Activated CD4-positive, alpha-beta T cell treated with anti-CD3 and anti-CD28 coated beads for 36 hours (primary cell): ENCODE results near the gene KCNMB1. TPM values are rescaled to one million over a fixed set of nuclear protein-coding genes. Genes with fewer than 3 reads are reported as not detected.

ENCODE experiments used
- ATAC-seq: fragments of 200-7000 bp; cut with Tn5 transposase; one replicate; pipeline ENCODE4 v1.10.0; 2021; ENCODE audit warnings: mild to moderate bottlenecking, moderate library complexity
- CTCF ChIA-PET: fragments of 350-600 bp; sonication (Branson Sonifier 250); formaldehyde crosslinking; loops from one replicate; lab custom pipeline; 2021; ENCODE audit warnings: antibody characterized with exemption; lab: Charles Lee
- POLR2A ChIA-PET: fragments of 350-600 bp; sonication (Branson Sonifier 250); formaldehyde crosslinking; loops from one replicate; lab custom pipeline; 2021; ENCODE audit warnings: antibody characterized with exemption, inconsistent platforms; lab: Charles Lee
- DNase-seq: peaks from one replicate; pipeline ENCODE4 v3.0.0-alpha.2; 2020
- H3K27ac Mint-ChIP-seq: one replicate; pipeline ENCODE4 v1.8.0; 2021; ENCODE audit warnings: mixed read lengths
- H3K27me3 Mint-ChIP-seq: one replicate; pipeline ENCODE4 v1.8.0; 2021; ENCODE audit warnings: mixed read lengths
- H3K36me3 Mint-ChIP-seq: one replicate; pipeline ENCODE4 v1.8.0; 2021; ENCODE audit warnings: low read depth, mixed read lengths
- H3K4me1 Mint-ChIP-seq: one replicate; pipeline ENCODE4 v1.8.0; 2021; ENCODE audit warnings: mixed read lengths
- H3K4me3 Mint-ChIP-seq: one replicate; pipeline ENCODE4 v1.8.0; 2021; ENCODE audit warnings: mild to moderate bottlenecking, moderate library complexity, mixed read lengths
- H3K9me3 Mint-ChIP-seq: one replicate; pipeline ENCODE4 v1.8.0; 2021; ENCODE audit warnings: low read depth, mixed read lengths
- intact Hi-C, 2 experiments: fragments of 100-400 bp; cut with DNase I in 1 of 2; cut with micrococcal nuclease in 1 of 2; formaldehyde crosslinking; loops; one replicate each; pipeline versions ENCODE4 v1.14.2 to v1.15.1; 2022 to 2024; cut with DNase I, micrococcal nuclease
- total RNA-seq, 2 experiments: library from RNA; stranded (reverse); gene quantifications; one replicate each; pipeline ENCODE4 v1.2.3, GENCODE V29; 2021

Gene KCNMB1
- total RNA-seq, 2 experiments from 2014 or later = not detected

DNA sequence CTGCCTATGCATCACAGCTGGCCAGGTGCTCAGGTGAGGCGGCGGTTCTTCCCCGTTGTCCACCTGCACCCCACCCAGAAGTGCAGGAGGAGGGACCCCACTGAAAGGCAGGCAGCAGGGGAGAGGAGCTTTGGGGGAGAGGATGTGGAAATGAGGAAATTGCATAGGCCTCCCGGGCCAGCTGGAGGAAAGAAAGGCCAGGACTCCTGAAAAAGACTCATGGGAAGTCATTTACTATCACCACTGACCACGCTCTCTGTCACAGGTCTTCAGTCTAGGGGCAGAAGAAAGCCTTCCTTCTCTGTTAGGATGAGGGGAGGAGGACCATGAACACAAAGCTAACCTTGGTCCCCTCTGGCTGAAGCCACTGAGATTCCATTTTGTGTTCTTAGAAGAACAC is 28.1 kb downstream of the KCNMB1 start:
- H3K27me3 Mint-ChIP-seq = no peaks in the 10 kb centered on the region
- DNase-seq = no peak
- H3K27ac Mint-ChIP-seq = no peak overlapping the region
- no peaks in the 10 kb centered on the region for H3K9me3 Mint-ChIP-seq
- no peaks in the 10 kb centered on the region for H3K36me3 Mint-ChIP-seq
- no peak for ATAC-seq
- H3K4me3 Mint-ChIP-seq = no peak overlapping the region
- H3K4me1 Mint-ChIP-seq = no peaks in the 10 kb centered on the region
- ChIA-PET CTCF (interaction anchor here (0.6 to 1.5 kb wide), 4 partner anchors 13 to 140 kb away, joined by 3 to 8 read pairs (median 4); no protein-coding TSS in a partner anchor), POLR2A (no interaction called here)
- intact Hi-C loops = no loop called here

DNA sequence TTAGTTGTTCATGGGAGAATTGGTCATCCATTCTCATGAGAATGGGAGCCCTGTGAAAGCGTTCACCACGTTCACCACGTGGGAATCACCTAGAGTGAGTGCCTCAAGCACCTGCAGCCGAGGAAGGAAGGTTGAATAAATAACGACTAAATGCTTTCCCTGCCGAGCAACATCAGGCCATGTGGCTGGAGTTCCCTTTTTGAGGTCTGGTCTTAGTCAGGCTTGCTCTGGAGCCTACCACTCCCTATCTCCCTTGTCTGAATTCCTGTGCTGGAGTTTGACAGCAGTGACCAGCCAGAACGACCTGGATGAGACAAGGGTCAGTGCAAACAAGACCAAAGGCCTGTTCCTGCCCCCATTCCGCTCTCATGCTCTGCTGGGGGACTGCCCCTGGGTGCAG is 28.5 kb downstream of the KCNMB1 start:
- CTCF ChIA-PET = interaction anchor here (0.8 to 1.5 kb wide), 2 partner anchors 43 to 140 kb away, joined by 4 to 8 read pairs; no protein-coding TSS in a partner anchor

DNA sequence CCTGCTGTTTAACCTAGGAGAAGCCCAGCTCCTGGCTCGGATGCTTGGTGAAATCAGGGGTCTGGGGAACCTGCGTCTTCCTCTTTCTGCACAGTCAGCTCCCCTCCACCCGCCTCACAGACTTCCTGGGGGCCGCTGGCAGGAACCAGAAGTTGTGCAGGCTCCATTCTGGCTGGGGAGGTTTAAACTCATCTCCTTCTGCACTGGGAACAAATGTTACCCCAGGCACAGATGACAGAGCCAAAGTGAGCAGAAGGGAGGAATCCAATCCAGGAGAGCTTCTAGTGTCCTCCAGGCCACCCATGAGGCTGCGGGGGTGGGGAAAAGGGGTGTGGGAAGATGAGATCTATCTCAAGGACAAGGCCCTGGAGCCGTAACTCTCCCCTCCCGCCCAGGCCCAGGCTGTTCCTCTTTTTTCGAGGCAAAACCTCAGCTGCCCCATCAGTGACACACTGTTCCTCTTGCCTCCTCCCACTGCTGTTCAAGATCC is 31.2 kb downstream of the KCNMB1 start:
- ATAC-seq (no peak), DNase-seq (no peak)
- Mint-ChIP-seq H3K9me3 (no peaks in the 10 kb centered on the region), H3K27me3 (peaks cover 3% of the 10 kb centered on the region), H3K4me3 (no peak overlapping the region), H3K36me3 (no peaks in the 10 kb centered on the region), H3K27ac (no peak overlapping the region), H3K4me1 (peaks cover 3% of the 10 kb centered on the region)
- POLR2A ChIA-PET = no interaction called here
- CTCF ChIA-PET = interaction anchor here (0.6 to 1.3 kb wide), 4 partner anchors 12 to 1360 kb away, joined by 3 to 4 read pairs (median 3); no protein-coding TSS in a partner anchor
- intact Hi-C loops = no loop called here

More for the DNA sequence above, 28.5 kb downstream of the KCNMB1 start:
- no peaks in the 10 kb centered on the region for H3K27me3 Mint-ChIP-seq
- H3K27ac Mint-ChIP-seq = no peak overlapping the region
- no peaks in the 10 kb centered on the region for H3K9me3 Mint-ChIP-seq
- no peak overlapping the region for H3K4me3 Mint-ChIP-seq
- H3K4me1 Mint-ChIP-seq = no peaks in the 10 kb centered on the region
- intact Hi-C loops = no loop called here
- POLR2A ChIA-PET = no interaction called here
- H3K36me3 Mint-ChIP-seq = no peaks in the 10 kb centered on the region
- ATAC-seq = no peak
- no peak for DNase-seq

DNA sequence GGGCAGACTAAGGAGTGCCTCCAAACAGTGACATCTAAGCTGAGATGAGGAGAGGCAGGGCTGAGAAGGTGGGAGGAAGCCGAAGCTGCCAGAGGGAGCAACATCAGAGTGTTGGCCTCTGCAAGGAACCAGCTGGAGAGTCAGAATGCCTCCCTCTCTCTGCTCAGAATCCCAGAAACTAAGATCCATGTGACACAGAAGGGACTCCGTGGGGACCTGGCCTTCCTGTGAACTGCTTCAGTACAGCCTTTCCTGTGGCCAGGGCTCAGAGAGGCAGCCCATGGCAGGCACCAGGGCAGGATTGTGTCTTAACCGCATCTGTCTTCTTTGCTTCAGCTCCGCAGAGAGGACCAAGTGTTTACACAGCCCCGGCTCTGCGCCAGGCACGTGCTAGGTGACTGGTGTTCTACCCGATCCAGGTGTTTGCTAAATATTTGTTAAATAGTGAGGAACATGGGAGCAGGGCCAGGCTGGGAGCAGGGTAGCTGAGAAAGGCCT is 33.5 kb downstream of the KCNMB1 start:
- Mint-ChIP-seq H3K4me1 (peaks cover 3% of the 10 kb centered on the region), H3K9me3 (no peaks in the 10 kb centered on the region), H3K27ac (no peak overlapping the region), H3K27me3 (peaks cover 6% of the 10 kb centered on the region), H3K36me3 (no peaks in the 10 kb centered on the region), H3K4me3 (no peak overlapping the region)
- ChIA-PET CTCF (no interaction called here), POLR2A (interaction anchor here (0.6 kb wide), 1 partner anchor 37 kb away, joined by 3 read pairs; no protein-coding TSS in a partner anchor)
- no peak for ATAC-seq
- DNase-seq = no peak
- intact Hi-C loops = no loop called here

DNA sequence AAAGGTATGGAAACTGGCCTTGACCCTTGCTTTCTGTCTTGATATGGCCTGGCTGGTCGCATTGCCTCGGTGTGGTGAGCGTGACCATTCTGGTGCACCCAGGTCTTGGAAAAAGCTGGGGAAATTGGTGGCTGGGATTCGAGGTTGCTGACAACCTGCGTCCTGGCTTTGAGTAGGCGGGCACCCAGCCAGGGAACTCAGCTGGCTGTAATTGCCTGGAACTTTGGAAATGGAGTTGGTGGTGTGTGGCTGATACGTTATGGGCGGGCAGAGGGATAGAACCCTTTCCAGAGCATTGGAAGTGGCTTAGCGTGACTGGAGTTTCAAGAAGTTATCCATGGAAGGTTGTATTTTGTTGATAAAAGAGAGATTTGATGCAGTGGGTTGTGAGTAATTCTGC is 35.2 kb downstream of the KCNMB1 start:
- no peak overlapping the region for H3K4me3 Mint-ChIP-seq
- no peaks in the 10 kb centered on the region for H3K9me3 Mint-ChIP-seq
- H3K4me1 Mint-ChIP-seq = peaks cover 3% of the 10 kb centered on the region
- intact Hi-C loops = no loop called here
- POLR2A ChIA-PET = no interaction called here
- ATAC-seq (no peak), DNase-seq (no peak)
- no peak overlapping the region for H3K27ac Mint-ChIP-seq
- peaks cover 6% of the 10 kb centered on the region for H3K27me3 Mint-ChIP-seq
- H3K36me3 Mint-ChIP-seq = no peaks in the 10 kb centered on the region
- CTCF ChIA-PET = interaction anchor here (0.9 to 1.0 kb wide), 3 partner anchors 13 to 67 kb away, joined by 3 read pairs; no protein-coding TSS in a partner anchor

DNA sequence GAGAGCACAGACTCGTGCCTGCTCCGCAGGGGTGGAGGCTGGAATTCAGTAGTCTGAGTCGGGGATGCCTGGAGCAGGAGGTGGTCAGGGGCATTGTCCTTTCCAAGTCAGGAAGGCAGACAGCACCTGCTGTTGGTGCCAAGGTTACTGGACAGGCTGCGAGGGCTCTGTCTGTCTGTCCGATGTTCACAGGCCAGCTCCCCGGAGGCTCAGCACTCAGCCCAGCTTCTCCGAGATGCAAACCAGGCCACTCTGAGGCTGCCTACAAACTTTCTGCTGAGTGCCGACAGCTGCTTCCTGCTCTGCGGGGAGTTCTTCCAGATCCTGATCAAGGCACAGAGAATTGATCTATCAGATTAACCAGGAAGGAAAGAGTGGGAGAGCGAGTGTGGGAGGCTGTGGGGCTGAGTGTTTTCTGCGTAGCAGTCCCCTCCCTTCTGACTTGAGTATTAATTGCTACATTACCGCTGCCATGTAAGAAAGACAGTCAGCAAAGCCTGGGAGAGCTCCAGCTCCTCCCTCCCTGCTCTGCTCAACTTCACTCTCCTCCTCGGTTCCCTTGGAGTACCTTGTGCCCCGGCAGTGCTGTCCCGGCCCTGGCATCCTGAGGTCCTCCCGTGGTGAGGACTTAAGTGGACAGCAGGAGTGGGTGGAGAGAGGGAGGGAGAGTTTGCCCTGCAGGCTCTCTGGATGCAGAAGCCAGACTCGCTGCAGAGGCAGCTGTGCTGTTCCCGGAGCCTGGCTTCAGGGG is 36.0 kb downstream of the KCNMB1 start:
- intact Hi-C loops = no loop called here
- ATAC-seq = no peak
- ChIA-PET POLR2A (no interaction called here), CTCF (interaction anchor here (0.9 kb wide), 2 partner anchors 12 to 68 kb away, joined by 3 read pairs; no protein-coding TSS in a partner anchor)
- Mint-ChIP-seq H3K9me3 (no peaks in the 10 kb centered on the region), H3K27ac (no peak overlapping the region), H3K36me3 (no peaks in the 10 kb centered on the region), H3K27me3 (peaks cover 6% of the 10 kb centered on the region), H3K4me3 (no peak overlapping the region), H3K4me1 (peaks cover 3% of the 10 kb centered on the region)
- no peak for DNase-seq

DNA sequence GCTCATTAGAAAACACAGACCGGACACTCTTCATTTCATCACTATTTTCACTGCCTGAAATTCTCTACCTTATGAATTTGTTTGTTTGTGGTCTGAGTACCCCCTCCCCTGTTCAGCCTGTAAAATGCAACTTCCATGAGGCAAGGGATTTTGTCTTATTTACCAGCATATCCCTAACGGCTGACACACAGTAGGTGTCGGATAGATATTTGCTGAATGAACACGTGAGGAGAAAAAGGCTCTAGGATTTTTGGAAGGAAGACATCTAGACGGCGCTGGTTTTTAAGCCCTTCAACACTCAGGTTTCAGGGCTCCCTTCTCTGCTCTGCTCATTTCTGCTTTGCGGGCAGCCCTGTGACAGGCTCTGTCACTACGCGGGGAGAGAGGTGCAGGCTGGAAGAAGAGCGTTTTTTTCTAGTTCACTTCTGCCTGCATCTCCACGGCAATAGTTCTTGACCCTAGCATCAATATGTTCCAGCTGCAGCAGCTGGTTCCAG is 41.0 kb downstream of the KCNMB1 start:
- Mint-ChIP-seq H3K4me3 (no peak overlapping the region), H3K9me3 (no peaks in the 10 kb centered on the region), H3K27ac (no peak overlapping the region), H3K27me3 (peaks cover 6% of the 10 kb centered on the region), H3K4me1 (peaks cover 2% of the 10 kb centered on the region), H3K36me3 (no peaks in the 10 kb centered on the region)
- intact Hi-C loops = no loop called here
- ATAC-seq = no peak
- ChIA-PET POLR2A (no interaction called here), CTCF (interaction anchor here (0.5 to 2.3 kb wide), 9 partner anchors 9 to 465 kb away, joined by 3 to 8 read pairs (median 3); no protein-coding TSS in a partner anchor)
- no peak for DNase-seq

DNA sequence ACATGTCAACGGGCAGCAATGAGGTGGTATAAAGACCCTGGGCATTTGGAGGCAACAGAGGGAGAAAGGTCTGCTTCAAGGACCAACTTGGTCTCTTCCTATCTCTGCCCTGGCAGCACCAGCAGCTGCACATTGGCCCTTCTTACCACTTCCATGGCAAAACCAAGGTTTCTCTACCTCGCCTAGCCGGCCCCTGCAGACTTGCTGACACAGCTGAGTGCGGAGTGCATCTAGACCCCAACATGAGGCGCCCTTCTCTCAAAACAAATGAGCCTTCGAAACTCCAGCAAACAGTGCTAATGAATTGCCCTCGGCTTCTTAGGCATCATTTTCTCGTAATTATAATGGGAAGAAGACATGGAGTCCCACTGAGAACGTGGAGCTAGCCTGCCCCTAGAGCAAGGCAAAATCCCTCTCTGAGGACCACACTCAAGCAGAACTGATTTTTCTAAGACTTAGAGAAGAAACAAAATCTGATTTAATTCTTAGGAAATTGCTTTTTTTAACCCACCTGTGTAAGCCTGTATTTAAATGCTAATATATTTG is 42.1 kb downstream of the KCNMB1 start:
- intact Hi-C loops = no loop called here
- H3K4me3 Mint-ChIP-seq = no peak overlapping the region
- CTCF ChIA-PET = interaction anchor here (0.6 to 2.3 kb wide), 5 partner anchors 8 to 130 kb away, joined by 3 to 8 read pairs (median 3); no protein-coding TSS in a partner anchor

DNA sequence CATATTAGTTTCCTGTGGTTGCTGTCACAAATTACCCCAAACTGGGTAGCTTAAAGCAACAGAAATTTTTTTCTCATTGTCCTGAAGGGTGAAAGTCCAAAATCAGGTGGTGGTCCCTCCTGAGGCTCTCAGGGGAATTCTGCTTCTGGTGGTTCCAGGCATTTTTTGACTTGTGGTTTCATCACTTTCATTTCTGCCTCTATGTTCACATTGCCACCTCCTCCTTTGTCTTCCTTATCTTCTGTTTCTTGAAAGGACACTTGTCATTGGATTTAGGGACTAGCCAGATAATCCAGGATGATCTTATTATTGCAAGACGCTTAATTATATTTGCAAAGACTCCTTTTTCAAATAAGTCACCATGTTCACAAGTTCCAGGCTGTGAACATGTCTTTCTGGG is 43.2 kb downstream of the KCNMB1 start:
- CTCF ChIA-PET = interaction anchor here (0.8 kb wide), 1 partner anchor 77 kb away, joined by 3 read pairs; no protein-coding TSS in a partner anchor
- intact Hi-C loops = no loop called here
- POLR2A ChIA-PET = no interaction called here
- Mint-ChIP-seq H3K36me3 (no peaks in the 10 kb centered on the region), H3K4me3 (no peak overlapping the region), H3K27ac (no peak overlapping the region), H3K4me1 (no peaks in the 10 kb centered on the region), H3K9me3 (no peaks in the 10 kb centered on the region), H3K27me3 (peaks cover 4% of the 10 kb centered on the region)
- no peak for ATAC-seq
- DNase-seq = no peak

More for the DNA sequence above, 42.1 kb downstream of the KCNMB1 start:
- ATAC-seq (no peak), DNase-seq (no peak)
- Mint-ChIP-seq H3K36me3 (no peaks in the 10 kb centered on the region), H3K27me3 (peaks cover 6% of the 10 kb centered on the region), H3K9me3 (no peaks in the 10 kb centered on the region), H3K27ac (no peak overlapping the region), H3K4me1 (no peaks in the 10 kb centered on the region)
- POLR2A ChIA-PET = no interaction called here

DNA sequence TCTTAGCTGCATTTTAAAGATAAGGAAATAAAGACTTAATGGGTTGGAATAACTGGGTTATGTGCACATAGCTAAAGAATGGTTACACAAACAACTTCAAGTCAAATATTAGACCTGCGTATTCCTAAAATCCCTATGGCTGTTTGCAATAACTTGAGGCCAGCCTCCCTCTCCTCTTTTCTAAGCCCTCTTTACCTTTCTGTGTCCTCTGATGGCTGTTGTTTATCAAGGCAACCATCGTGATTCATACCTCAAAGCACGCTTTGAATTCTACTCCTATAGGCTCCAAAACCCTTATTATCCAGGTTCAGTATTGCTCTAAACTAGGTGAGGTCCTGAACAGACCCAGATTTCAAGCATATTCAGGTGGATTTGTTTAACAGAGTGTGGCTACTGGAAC is 46.0 kb downstream of the KCNMB1 start:
- ChIA-PET POLR2A (no interaction called here), CTCF (interaction anchor here (5.7 to 7.0 kb wide), 2 partner anchors 76 to 118 kb away, joined by 89 to 94 read pairs; no protein-coding TSS in a partner anchor)
- Mint-ChIP-seq H3K36me3 (no peaks in the 10 kb centered on the region), H3K4me1 (peaks cover 8% of the 10 kb centered on the region), H3K9me3 (no peaks in the 10 kb centered on the region), H3K4me3 (no peak overlapping the region), H3K27me3 (peaks cover 4% of the 10 kb centered on the region), H3K27ac (no peak overlapping the region)
- DNase-seq = no peak
- intact Hi-C loops = no loop called here
- no peak for ATAC-seq

DNA sequence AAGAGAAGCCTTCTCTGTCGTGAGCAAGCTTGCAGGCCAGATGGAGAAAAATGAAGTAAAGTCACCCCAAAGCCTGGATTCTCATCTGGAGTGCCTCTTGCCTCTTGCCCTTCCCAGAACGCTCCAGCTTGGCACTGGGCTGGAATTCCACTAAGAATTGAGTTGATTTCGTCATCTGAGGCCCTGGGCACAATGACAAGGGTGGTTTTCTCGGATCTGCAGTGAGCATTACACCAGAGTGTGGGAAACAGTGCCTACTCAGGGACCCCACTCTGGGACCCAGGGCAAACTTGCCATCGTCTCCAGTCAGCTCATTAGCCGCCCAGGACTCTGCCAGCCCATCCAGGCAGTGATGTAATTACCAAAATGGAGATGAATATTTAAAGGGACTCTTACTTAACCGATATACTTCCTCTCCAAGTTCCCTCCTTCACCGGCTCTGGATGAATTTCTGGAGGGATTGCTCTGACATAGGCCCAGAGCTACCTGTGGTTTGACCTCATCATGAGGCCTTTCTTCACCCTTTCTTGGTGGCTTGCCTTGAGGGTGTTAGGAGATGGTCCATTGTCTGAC is 46.9 kb downstream of the KCNMB1 start:
- DNase-seq = no peak
- POLR2A ChIA-PET = no interaction called here
- ATAC-seq = no peak
- Mint-ChIP-seq H3K36me3 (no peaks in the 10 kb centered on the region), H3K4me3 (no peak overlapping the region), H3K27me3 (peaks cover 4% of the 10 kb centered on the region), H3K9me3 (no peaks in the 10 kb centered on the region), H3K4me1 (peaks cover 16% of the 10 kb centered on the region), H3K27ac (no peak overlapping the region)
- intact Hi-C loops = no loop called here
- CTCF ChIA-PET = interaction anchor here (0.6 to 7.0 kb wide), 8 partner anchors 8 to 155 kb away, joined by 3 to 94 read pairs (median 4); no protein-coding TSS in a partner anchor
